ENCODE data around the gene TEF. TPM values are rescaled to one million over a fixed set of nuclear protein-coding genes. Genes with fewer than 3 reads are reported as not detected.

TEF gene
- total RNA-seq, 2 donors from 2014 or later: 12.7 to 28.9 TPM

- peak; percentile 92 for TF ChIP-seq CTCF (IDR thresholded peaks at IDR 0.05)
- Histone ChIP-seq H3K27me3 (no peaks in the 10 kb centered on the region), H3K4me1 (peaks cover 4% of the 10 kb centered on the region), H3K27ac (no peak overlapping the region), H3K9me3 (no peaks in the 10 kb centered on the region), H3K36me3 (no peaks in the 10 kb centered on the region), H3K9ac (ENCODE audit: low read depth in 2 of 2, low read length in 2 of 2) (no peak overlapping the region), H3K4me3 (no peak overlapping the region)
- peak; percentile 87 for DNase-seq
- intact Hi-C loops (cut with DNase I): loop anchor here (2.0 to 5.0 kb wide), 2 partner anchors 113 to 129 kb away; no protein-coding TSS in a partner anchor
Measured at GRCh38 chr22:41403532-41404318, 22.0 kb downstream of the TEF start.

- no peak overlapping the region for H3K9ac ChIP-seq (ENCODE audit: low read depth in 2 of 2, low read length in 2 of 2)
- no peaks in the 10 kb centered on the region for H3K27me3 ChIP-seq
- no peak overlapping the region for H3K4me3 ChIP-seq
- intact Hi-C loops (cut with DNase I): loop anchor here (2.0 kb wide), 1 partner anchor 111 kb away; no protein-coding TSS in a partner anchor
- TF ChIP-seq CTCF (IDR thresholded peaks at IDR 0.05): no peak
- no peak overlapping the region for H3K27ac ChIP-seq
- no peaks in the 10 kb centered on the region for H3K36me3 ChIP-seq
- no peak for DNase-seq
- no peaks in the 10 kb centered on the region for H3K9me3 ChIP-seq
- peaks cover 4% of the 10 kb centered on the region for H3K4me1 ChIP-seq
Measured at GRCh38 chr22:41405588-41405987, 23.8 kb downstream of the TEF start.

GRCh38 chr22:41406410-41406809 lies 24.7 kb downstream of the TEF start:
- Histone ChIP-seq H3K9me3 (no peaks in the 10 kb centered on the region), H3K9ac (ENCODE audit: low read depth in 2 of 2, low read length in 2 of 2) (no peak overlapping the region), H3K4me1 (peaks cover 4% of the 10 kb centered on the region), H3K27ac (no peak overlapping the region), H3K27me3 (no peaks in the 10 kb centered on the region), H3K4me3 (no peak overlapping the region), H3K36me3 (no peaks in the 10 kb centered on the region)
- TF ChIP-seq CTCF (IDR thresholded peaks at IDR 0.05): no peak
- no peak for DNase-seq
- intact Hi-C loops (cut with DNase I): no loop called here

DNA sequence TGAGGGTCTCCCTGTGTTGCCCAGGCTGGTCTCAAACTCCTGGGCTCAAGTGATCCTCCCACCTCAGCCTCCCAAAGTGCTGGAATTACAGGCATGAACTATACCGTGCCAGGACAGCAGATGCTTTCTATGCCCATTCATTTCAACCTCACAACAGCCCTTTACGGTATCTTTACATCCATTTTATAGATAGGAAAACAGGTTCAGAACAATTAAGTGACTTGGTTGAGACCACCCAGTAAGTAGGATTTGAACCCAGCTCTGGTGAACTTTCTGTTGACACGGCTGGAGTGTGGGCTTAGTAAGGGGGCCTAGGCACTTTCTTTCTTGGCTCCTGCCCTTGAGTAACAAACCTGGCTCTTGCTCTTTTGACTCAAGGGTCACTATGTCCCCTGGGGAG lies 25.7 kb downstream of the TEF start:
- Histone ChIP-seq H3K4me1 (peaks cover 3% of the 10 kb centered on the region), H3K27ac (no peak overlapping the region), H3K9me3 (no peaks in the 10 kb centered on the region), H3K4me3 (no peak overlapping the region), H3K36me3 (no peaks in the 10 kb centered on the region), H3K9ac (ENCODE audit: low read depth in 2 of 2, low read length in 2 of 2) (no peak overlapping the region), H3K27me3 (no peaks in the 10 kb centered on the region)
- DNase-seq: no peak
- intact Hi-C loops (cut with DNase I): no loop called here
- no peak for TF ChIP-seq CTCF (IDR thresholded peaks at IDR 0.05)

GRCh38 chr22:41408665-41409064 lies 26.9 kb downstream of the TEF start:
- Histone ChIP-seq H3K36me3 (no peaks in the 10 kb centered on the region), H3K9ac (ENCODE audit: low read depth in 2 of 2, low read length in 2 of 2) (no peak overlapping the region), H3K4me3 (no peak overlapping the region), H3K27me3 (no peaks in the 10 kb centered on the region), H3K27ac (no peak overlapping the region), H3K9me3 (no peaks in the 10 kb centered on the region), H3K4me1 (peaks cover 6% of the 10 kb centered on the region)
- no peak for TF ChIP-seq CTCF (IDR thresholded peaks at IDR 0.05)
- DNase-seq: no peak
- intact Hi-C loops (cut with DNase I): no loop called here
